SK-N-MC (cell line): ENCODE measurements around the gene FAM167B.

Experiments used
- EZH2 ChIP-seq: fragments of 200-600 bp; sonication (generic); IDR thresholded peaks from one replicate; pipeline ENCODE4 v1.6.1; 2017; ENCODE audit warnings: antibody characterized with exemption
- POLR2AphosphoS5 ChIP-seq: IDR thresholded peaks from 2 replicates; pipeline ENCODE4 v1.6.1; 2012; ENCODE audit warnings: mild to moderate bottlenecking, low read depth, low read length, borderline replicate concordance

GRCh38 chr1:32223683-32224082 lies 23.3 kb upstream of the FAM167B start:
- TF ChIP-seq POLR2AphosphoS5 (no peak), EZH2 (no peak)
